Panc1 (cell line): ENCODE data around the gene LETM1. TPM values are rescaled to one million over a fixed set of nuclear protein-coding genes. Genes with fewer than 3 reads are reported as not detected.

ENCODE experiments used
- ATAC-seq: fragments of 200-7000 bp; cut with Tn5 transposase; 2 replicates; pipeline ENCODE4 v1.9.1; 2020; ENCODE audit warnings: mild to moderate bottlenecking, moderate library complexity
- BruUV-seq: library from RNA; stranded (reverse); fragments of 400-500 nt; replicated peaks from 2 replicates; lab custom pipeline; 2021; lab: Mats Ljungman, UMichigan
- CTCF ChIA-PET: fragments of 300-600 bp; sonication (Branson Sonifier 250); formaldehyde crosslinking; loops from one replicate; lab custom pipeline; 2022; ENCODE audit warnings: antibody characterized with exemption; lab: Charles Lee
- POLR2A ChIA-PET: fragments of 300-600 bp; sonication (Branson Sonifier 250); formaldehyde crosslinking; loops from one replicate; lab custom pipeline; 2022; ENCODE audit warnings: antibody characterized with exemption; lab: Charles Lee
- DNase-seq: peaks from one replicate; pipeline ENCODE4 v3.0.0-alpha.2; 2010; ENCODE audit warnings: low read depth, low spot score
- H3K27ac ChIP-seq: 2 replicates; pipeline ENCODE4 v1.5.1; 2011; ENCODE audit warnings: mild to moderate bottlenecking, low read length, inconsistent platforms
- H3K27me3 ChIP-seq: fragments of 200-500 bp; sonication (Bioruptor generic); 2 replicates; pipeline ENCODE4 v1.6.0; 2014; ENCODE audit warnings: low read length, inconsistent platforms; ENCODE audit not compliant: control insufficient read depth, insufficient read depth
- H3K36me3 ChIP-seq: fragments of 200-500 bp; sonication (Bioruptor generic); 2 replicates; pipeline ENCODE4 v1.5.1; 2014; ENCODE audit warnings: inconsistent platforms, mild to moderate bottlenecking, low read length, moderate library complexity; ENCODE audit not compliant: control insufficient read depth, insufficient read depth
- H3K4me1 ChIP-seq: 2 replicates; pipeline ENCODE4 v1.5.1; 2011; ENCODE audit warnings: inconsistent platforms, mild to moderate bottlenecking, low read length, moderate library complexity; ENCODE audit not compliant: control insufficient read depth, insufficient read depth
- H3K4me3 ChIP-seq, 2 experiments: 2 replicates each; pipeline ENCODE4 v1.5.1; 2011 to 2012; ENCODE audit warnings: low read depth in 2 of 2, low read length in 2 of 2, mild to moderate bottlenecking in 2 of 2, inconsistent platforms in 1 of 2, moderate library complexity in 1 of 2
- H3K9me3 ChIP-seq: fragments of 200-500 bp; sonication (Bioruptor generic); 2 replicates; pipeline ENCODE4 v1.5.1; 2014; ENCODE audit warnings: low read depth, mild to moderate bottlenecking, inconsistent platforms, low read length, moderate library complexity; ENCODE audit not compliant: control insufficient read depth, insufficient read depth
- POLR2AphosphoS5 ChIP-seq: IDR thresholded peaks from 2 replicates; pipeline ENCODE4 v1.6.1; 2012; ENCODE audit warnings: mild to moderate bottlenecking, low read depth, low read length, moderate library complexity
- SIN3A ChIP-seq: IDR thresholded peaks from 2 replicates; pipeline ENCODE4 v1.6.1; 2012; ENCODE audit warnings: low read depth, mild to moderate bottlenecking, low read length, moderate library complexity, borderline replicate concordance; ENCODE audit not compliant: insufficient read depth
- TCF7L2 ChIP-seq: IDR thresholded peaks from 2 replicates; pipeline ENCODE4 v1.6.1; 2011; ENCODE audit warnings: mild to moderate bottlenecking, low read depth, low read length, inconsistent platforms
- in situ Hi-C: cut with HindIII; loops from 2 replicates; pipeline ENCODE4 v1.10.0; 2016; ENCODE audit warnings: low sequenced_read_pairs, low pct_unique_long_range_greater_than_20kb
- intact Hi-C: fragments of 100-400 bp; cut with micrococcal nuclease; formaldehyde crosslinking; loops from one replicate; pipeline ENCODE4 v1.10.0; 2022; ENCODE audit not compliant: unreplicated experiment
- total RNA-seq: library from RNA; stranded (reverse); gene quantifications from one replicate; pipeline ENCODE4 v1.2.1, GENCODE V29; 2021; ENCODE audit not compliant: unreplicated experiment
- TF ChIP-seq, protein P1 (sequence below): fragments of 450-650 bp; IDR thresholded peaks from 2 replicates; pipeline ENCODE4 v1.5.1; 2017; ENCODE audit warnings: mild to moderate bottlenecking
- TF ChIP-seq, protein P2 (sequence below), 2 experiments: IDR thresholded peaks; 2 replicates each; pipeline ENCODE4 v1.6.1; 2011 to 2012; ENCODE audit warnings: low read depth in 2 of 2, control low read depth in 1 of 2, low read length in 1 of 2, mild to moderate bottlenecking in 1 of 2, moderate library complexity in 1 of 2; ENCODE audit not compliant: insufficient read depth in 1 of 2

Gene LETM1
- total RNA-seq, 1 experiment from 2014 or later, result 67.6 TPM

DNA sequence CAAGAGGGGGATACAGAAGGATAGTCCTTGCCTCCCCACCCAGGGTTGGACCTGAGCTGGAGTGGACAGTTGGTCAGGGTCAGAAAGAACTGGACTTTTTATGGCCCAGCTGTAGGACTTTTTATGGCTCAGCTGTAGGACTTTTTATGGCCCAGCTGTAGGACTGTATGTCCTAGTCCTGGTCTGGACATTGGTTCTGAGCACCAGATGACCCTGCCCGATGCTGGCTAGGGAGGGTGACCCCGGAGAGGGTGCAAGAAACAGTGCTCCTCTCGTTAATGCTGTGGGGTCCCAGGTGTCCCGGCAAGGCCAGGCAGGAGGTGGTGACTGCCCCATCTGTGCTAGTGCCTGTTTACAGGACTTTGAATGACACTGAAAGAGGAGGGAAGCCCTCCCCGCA lies 2.0 kb upstream of the LETM1 start:
- Histone ChIP-seq H3K4me3 (no peak overlapping the region), H3K9me3 (no peaks in the 10 kb centered on the region), H3K4me1 (peaks cover 10% of the 10 kb centered on the region), H3K27me3 (no peaks in the 10 kb centered on the region), H3K36me3 (peaks cover 5% of the 10 kb centered on the region; the same call in 1 of the 2 replicates), H3K27ac (no peak overlapping the region; the same call in 1 of the 2 replicates)
- no peak for TF ChIP-seq TCF7L2
- TF ChIP-seq, protein P1, sequence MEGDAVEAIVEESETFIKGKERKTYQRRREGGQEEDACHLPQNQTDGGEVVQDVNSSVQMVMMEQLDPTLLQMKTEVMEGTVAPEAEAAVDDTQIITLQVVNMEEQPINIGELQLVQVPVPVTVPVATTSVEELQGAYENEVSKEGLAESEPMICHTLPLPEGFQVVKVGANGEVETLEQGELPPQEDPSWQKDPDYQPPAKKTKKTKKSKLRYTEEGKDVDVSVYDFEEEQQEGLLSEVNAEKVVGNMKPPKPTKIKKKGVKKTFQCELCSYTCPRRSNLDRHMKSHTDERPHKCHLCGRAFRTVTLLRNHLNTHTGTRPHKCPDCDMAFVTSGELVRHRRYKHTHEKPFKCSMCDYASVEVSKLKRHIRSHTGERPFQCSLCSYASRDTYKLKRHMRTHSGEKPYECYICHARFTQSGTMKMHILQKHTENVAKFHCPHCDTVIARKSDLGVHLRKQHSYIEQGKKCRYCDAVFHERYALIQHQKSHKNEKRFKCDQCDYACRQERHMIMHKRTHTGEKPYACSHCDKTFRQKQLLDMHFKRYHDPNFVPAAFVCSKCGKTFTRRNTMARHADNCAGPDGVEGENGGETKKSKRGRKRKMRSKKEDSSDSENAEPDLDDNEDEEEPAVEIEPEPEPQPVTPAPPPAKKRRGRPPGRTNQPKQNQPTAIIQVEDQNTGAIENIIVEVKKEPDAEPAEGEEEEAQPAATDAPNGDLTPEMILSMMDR, result no peak
- no peak for TF ChIP-seq POLR2AphosphoS5
- TF ChIP-seq, protein P2, sequence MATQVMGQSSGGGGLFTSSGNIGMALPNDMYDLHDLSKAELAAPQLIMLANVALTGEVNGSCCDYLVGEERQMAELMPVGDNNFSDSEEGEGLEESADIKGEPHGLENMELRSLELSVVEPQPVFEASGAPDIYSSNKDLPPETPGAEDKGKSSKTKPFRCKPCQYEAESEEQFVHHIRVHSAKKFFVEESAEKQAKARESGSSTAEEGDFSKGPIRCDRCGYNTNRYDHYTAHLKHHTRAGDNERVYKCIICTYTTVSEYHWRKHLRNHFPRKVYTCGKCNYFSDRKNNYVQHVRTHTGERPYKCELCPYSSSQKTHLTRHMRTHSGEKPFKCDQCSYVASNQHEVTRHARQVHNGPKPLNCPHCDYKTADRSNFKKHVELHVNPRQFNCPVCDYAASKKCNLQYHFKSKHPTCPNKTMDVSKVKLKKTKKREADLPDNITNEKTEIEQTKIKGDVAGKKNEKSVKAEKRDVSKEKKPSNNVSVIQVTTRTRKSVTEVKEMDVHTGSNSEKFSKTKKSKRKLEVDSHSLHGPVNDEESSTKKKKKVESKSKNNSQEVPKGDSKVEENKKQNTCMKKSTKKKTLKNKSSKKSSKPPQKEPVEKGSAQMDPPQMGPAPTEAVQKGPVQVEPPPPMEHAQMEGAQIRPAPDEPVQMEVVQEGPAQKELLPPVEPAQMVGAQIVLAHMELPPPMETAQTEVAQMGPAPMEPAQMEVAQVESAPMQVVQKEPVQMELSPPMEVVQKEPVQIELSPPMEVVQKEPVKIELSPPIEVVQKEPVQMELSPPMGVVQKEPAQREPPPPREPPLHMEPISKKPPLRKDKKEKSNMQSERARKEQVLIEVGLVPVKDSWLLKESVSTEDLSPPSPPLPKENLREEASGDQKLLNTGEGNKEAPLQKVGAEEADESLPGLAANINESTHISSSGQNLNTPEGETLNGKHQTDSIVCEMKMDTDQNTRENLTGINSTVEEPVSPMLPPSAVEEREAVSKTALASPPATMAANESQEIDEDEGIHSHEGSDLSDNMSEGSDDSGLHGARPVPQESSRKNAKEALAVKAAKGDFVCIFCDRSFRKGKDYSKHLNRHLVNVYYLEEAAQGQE (IDR thresholded peaks at IDR 0.05; ENCODE audit: insufficient read depth in 1 of 2, low read depth in 2 of 2, low read length in 1 of 2), result no peak
- no peak for TF ChIP-seq SIN3A
- DNase-seq (no peak), ATAC-seq (no peak)
- CTCF ChIA-PET, result no interaction called here
- in situ Hi-C loops, result no loop called here
- BruUV-seq, result no TSS peak
- POLR2A ChIA-PET, result no interaction called here
- intact Hi-C loops, result no loop called here

DNA sequence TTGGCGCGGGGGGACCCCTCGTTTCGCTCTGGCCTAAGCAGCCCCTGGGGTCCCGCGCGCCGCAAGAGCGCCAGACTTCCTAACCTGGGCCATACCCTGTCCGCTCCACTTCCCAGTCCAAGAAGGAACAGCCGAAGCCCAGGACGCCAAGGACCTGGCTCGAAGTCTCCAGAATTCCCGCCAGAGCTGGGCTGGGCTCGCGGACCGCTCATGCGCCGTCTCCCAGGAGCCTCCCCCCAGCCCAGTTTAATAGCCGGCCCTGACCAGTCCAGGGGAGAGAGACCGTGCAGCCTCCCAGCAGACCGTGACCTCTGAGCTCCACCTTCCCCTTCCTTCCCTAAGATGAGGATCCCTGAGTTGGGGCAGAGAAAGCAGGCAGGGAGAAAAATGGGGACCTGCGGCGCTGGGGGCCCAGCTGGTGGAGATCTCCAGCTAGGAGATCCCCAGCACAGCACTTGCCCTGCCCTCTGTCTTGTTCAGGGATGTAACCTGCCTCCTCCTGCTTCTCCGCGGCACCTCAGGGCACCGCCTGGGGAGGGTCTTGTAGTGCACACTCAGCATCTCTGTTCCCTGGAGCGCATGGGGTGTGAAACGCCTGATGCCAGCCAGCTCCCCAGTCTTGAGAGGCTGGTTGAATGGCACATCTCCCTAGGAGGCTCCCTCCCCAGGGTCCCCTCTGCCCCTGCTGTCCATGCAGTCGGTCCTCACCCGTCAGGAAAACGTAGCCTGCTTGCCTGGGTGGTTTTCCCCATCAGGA lies 1.2 kb upstream of the LETM1 start:
- BruUV-seq, result no TSS peak
- TF ChIP-seq, protein P2 (IDR thresholded peaks at IDR 0.05; ENCODE audit: insufficient read depth in 1 of 2, low read depth in 2 of 2, low read length in 1 of 2), result no peak
- no peak for TF ChIP-seq TCF7L2
- no peak for TF ChIP-seq SIN3A
- TF ChIP-seq, protein P1, result no peak
- no peak for TF ChIP-seq POLR2AphosphoS5
- ChIA-PET POLR2A (no interaction called here), CTCF (no interaction called here)
- Histone ChIP-seq H3K4me3 (peak overlapping the region; percentile 69 to 75), H3K9me3 (no peaks in the 10 kb centered on the region), H3K36me3 (peaks cover 5% of the 10 kb centered on the region; the same call in 1 of the 2 replicates), H3K4me1 (peaks cover 10% of the 10 kb centered on the region), H3K27ac (peak overlapping the region; percentile 73), H3K27me3 (no peaks in the 10 kb centered on the region)
- intact Hi-C loops, result no loop called here
- in situ Hi-C loops, result no loop called here
- no peak for ATAC-seq
- no peak for DNase-seq
